Left ventricle myocardium inferior (tissue), 1 donor: ENCODE results near the gene PKNOX2. TPM values are rescaled to one million over a fixed set of nuclear protein-coding genes. Genes with fewer than 3 reads are reported as not detected.

Source experiments
- DNase-seq: peaks from one replicate; pipeline ENCODE4 v3.0.0-alpha.2; 2020
- H3K27ac ChIP-seq: fragments of 200-600 bp; replicated peaks from 2 replicates; pipeline ENCODE4 v1.8.0; 2021
- H3K27me3 ChIP-seq: fragments of 200-600 bp; 2 replicates; pipeline ENCODE4 v1.8.0; 2021; ENCODE audit warnings: low read depth
- H3K36me3 ChIP-seq: fragments of 200-600 bp; 2 replicates; pipeline ENCODE4 v1.8.0; 2021
- H3K4me1 ChIP-seq: fragments of 200-600 bp; 2 replicates; pipeline ENCODE4 v1.8.0; 2021
- H3K4me3 ChIP-seq: fragments of 200-600 bp; 2 replicates; pipeline ENCODE4 v1.8.0; 2021; ENCODE audit warnings: mild to moderate bottlenecking, moderate library complexity
- H3K9me3 ChIP-seq: fragments of 200-600 bp; replicated peaks from 2 replicates; pipeline ENCODE4 v1.8.0; 2021
- CTCF ChIP-seq: fragments of 200-600 bp; IDR thresholded peaks from 2 replicates; pipeline ENCODE4 v1.8.0; 2021; ENCODE audit warnings: antibody characterized with exemption, mild to moderate bottlenecking, borderline replicate concordance
- intact Hi-C: fragments of 100-400 bp; cut with micrococcal nuclease; formaldehyde crosslinking; loops from one replicate; pipeline ENCODE4 v1.11.0; 2022
- total RNA-seq: library from RNA; stranded (reverse); fragmentation: NEBNext Ultra II Directional; extraction: Animal tissue kit (Norgen Biotek cat#: 25700); gene quantifications from one replicate; pipeline ENCODE4 v1.2.1, GENCODE V29; 2021
- donor health status: DM: no; HTN: yes; CAD: no; lungs with severe emphysema.

The PKNOX2 gene
- total RNA-seq, 1 donor from 2014 or later = 6.2 TPM

- TF ChIP-seq CTCF = no peak
- H3K4me1 ChIP-seq = no peaks in the 10 kb centered on the region
- intact Hi-C loops = no loop called here
- H3K36me3 ChIP-seq = no peaks in the 10 kb centered on the region
- H3K27me3 ChIP-seq = no peaks in the 10 kb centered on the region
- no peaks in the 10 kb centered on the region for H3K9me3 ChIP-seq
- no peak overlapping the region for H3K27ac ChIP-seq
- DNase-seq = no peak
- no peak overlapping the region for H3K4me3 ChIP-seq
Measured at GRCh38 chr11:125465701-125466100, 301.1 kb downstream of the PKNOX2 start.

GRCh38 chr11:125468025-125468424, 303.5 kb downstream of the PKNOX2 start:
- no peak for DNase-seq
- Histone ChIP-seq H3K9me3 (no peaks in the 10 kb centered on the region), H3K27ac (no peak overlapping the region), H3K4me1 (no peaks in the 10 kb centered on the region), H3K36me3 (no peaks in the 10 kb centered on the region), H3K27me3 (no peaks in the 10 kb centered on the region), H3K4me3 (no peak overlapping the region)
- no peak for TF ChIP-seq CTCF
- intact Hi-C loops = no loop called here

- TF ChIP-seq CTCF = no peak
- H3K4me3 ChIP-seq = no peak overlapping the region
- DNase-seq = no peak
- intact Hi-C loops = no loop called here
- no peaks in the 10 kb centered on the region for H3K36me3 ChIP-seq
- no peaks in the 10 kb centered on the region for H3K4me1 ChIP-seq
- H3K27ac ChIP-seq = no peak overlapping the region
- H3K9me3 ChIP-seq = no peaks in the 10 kb centered on the region
- no peaks in the 10 kb centered on the region for H3K27me3 ChIP-seq
Measured at GRCh38 chr11:125468852-125469251, 304.3 kb downstream of the PKNOX2 start.

GRCh38 chr11:125470355-125470754, 305.8 kb downstream of the PKNOX2 start:
- Histone ChIP-seq H3K27ac (no peak overlapping the region), H3K4me1 (no peaks in the 10 kb centered on the region), H3K9me3 (no peaks in the 10 kb centered on the region), H3K36me3 (no peaks in the 10 kb centered on the region), H3K4me3 (no peak overlapping the region), H3K27me3 (no peaks in the 10 kb centered on the region)
- TF ChIP-seq CTCF = no peak
- intact Hi-C loops = no loop called here
- no peak for DNase-seq

GRCh38 chr11:125476721-125477120, 312.2 kb downstream of the PKNOX2 start:
- intact Hi-C loops = no loop called here

More at GRCh38 chr11:125476721-125477120, 312.2 kb downstream of the PKNOX2 start:
- Histone ChIP-seq H3K27me3 (no peaks in the 10 kb centered on the region), H3K36me3 (peaks cover 5% of the 10 kb centered on the region), H3K4me1 (no peaks in the 10 kb centered on the region), H3K4me3 (no peak overlapping the region), H3K27ac (no peak overlapping the region), H3K9me3 (no peaks in the 10 kb centered on the region)
- DNase-seq = no peak
- TF ChIP-seq CTCF = no peak
